GM19455 (cell line): ENCODE data around the gene ZNF85.
"Not testable (repeated sequence)": the region's sequence is repeated elsewhere in the genome, so short reads cannot be mapped to it uniquely, and the experiment has no call there.

ENCODE experiments used
- ATAC-seq: cut with Tn5 transposase; IDR thresholded peaks from one replicate; pipeline ENCODE4 v1.9.1; 2021; ENCODE audit not compliant: unreplicated experiment

The ZNF85 gene

DNA sequence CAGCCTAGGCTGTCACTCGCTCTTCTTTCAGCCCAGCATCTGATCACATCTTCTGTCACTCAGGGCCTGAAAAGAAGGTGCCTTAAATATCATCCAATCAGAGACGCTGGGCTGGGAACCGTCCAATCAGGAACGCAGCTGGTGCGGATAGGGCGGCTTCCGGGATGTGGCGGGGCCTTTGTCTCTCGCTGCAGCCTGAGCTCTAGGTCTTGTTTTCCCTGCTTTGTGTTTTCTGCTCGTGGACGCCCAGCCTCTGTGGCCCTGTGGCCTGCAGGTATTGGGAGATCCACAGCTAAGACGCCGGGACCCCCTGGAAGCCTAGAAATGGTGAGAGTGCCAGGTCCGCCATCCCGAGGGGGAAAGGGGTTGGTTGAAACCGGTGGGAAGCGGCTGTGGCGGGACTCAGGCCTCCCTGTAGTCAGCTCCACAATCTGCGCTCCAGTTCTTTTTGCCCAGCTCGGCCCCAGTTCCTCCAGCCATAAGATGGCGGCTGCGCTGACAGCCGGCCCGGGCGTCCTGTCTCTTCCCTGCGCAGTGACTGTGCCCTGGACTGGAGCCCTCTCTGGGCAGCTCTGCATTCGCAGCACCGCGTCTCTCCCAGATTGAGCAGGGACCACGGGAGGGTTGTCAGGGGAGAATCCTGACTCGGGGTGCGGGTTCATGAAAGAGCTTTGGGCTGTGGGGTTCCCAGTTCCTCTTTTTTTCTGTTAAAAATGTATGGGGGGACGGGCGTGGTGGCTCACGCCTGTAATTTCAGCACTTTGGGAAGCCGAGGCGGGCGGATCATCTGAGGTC is at the start of gene ZNF85:
ZNF85 (plus strand) TSS at position 175 of the 795 bp plus-strand sequence; CDS start at position 325, 150 bp downstream.
- peak; percentile 96 for ATAC-seq

DNA sequence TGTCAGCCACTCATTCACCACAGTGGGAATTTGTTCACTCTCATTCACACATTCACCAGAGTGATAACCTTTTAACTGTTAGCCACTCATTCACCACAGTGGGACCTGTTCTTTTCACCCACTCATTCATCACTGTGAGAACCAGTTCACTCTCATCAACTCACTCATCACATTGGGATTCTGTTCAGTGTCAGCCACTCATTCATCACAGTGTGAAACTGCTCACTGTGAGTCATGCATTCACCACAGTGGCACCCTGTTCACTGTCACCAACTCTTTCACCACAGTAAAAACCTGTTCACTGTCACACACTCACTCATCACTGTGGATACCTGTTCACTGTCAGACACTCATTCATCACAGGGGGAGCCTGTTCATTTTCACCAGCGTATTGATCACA is 43.5 kb upstream of the ZNF85 start:
- no peak for ATAC-seq

GRCh38 chr19:20912973-20913372 is 10.1 kb upstream of the ZNF85 start:
- no peak for ATAC-seq

DNA sequence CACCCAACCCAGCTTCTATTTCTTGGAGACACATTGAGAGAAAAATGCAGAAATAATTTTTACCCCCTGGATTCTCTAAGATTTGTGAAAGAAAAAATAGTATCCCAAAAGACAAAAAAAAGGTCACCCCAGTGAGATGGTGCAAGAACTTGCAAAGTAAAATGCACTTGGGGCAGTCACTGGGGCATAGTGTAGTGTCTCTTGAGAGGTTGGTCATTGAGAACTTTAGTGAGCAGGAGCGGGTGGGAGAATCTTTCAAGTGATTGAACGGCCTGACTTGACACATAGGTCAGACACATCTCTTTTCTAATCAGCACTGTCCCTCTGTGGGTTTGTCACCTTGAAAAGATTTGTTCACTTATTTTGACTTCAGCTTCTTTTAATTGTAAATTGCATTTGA is 2.4 kb downstream of the ZNF85 start:
- no peak for ATAC-seq

- ATAC-seq: no peak
Observed at GRCh38 chr19:20926796-20927195, 3.7 kb downstream of the ZNF85 start.

- ATAC-seq: no peak
Observed at GRCh38 chr19:20928371-20928770, 5.3 kb downstream of the ZNF85 start.

DNA sequence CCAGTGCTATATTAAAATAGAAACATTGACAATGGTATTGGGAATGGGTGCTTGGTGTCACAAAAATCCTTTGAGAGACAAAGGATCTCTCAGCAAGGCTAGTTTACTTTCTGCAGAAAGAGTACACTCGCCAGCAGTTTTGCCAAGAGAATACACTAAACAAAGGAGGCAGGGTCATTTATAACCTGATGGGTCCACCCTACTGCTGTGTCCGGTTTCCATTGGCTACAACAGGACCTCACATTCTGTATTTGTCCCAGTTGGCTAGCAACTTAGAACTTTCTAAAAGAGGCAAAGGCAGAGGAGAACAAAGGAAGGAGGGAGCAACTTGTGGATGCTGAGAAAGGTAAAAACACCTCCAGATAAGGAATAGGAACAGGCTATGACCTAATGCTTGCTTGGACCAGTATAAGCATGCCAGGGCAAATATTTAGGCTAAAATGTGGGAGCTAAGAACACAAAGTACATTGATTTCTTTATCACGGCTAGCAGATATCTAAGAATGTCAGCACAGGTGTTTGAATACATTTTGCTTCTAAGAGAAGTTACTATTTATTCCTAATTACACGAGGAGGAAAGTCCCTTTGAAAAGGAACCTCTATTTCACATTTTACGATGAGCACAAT is 13.4 kb downstream of the ZNF85 start:
- not testable (repeated sequence) for ATAC-seq

DNA sequence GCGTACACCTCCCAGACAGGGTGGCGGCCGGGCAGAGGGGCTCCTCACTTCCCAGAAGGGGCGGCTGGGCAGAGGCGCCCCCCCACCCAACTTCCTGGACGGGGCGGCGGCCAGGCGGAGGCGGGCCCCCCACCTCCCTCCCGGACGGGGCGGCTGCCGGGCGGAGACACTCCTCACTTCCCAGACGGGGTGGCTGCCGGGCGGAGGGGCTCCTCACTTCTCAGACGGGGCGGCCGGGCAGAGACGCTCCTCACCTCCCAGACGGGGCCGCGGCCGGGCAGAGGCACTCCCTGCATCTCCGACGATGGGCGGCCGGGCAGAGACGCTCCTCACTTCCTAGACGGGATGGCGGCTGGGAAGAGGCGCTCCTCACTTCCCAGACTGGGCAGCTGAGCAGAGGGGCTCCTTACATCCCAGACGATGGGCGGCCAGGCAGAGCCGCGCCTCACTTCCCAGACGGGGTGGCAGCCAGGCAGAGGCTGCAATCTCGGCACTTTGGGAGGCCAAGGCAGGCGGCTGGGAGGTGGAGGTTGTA is 29.6 kb downstream of the ZNF85 start:
- ATAC-seq: not testable (repeated sequence)

DNA sequence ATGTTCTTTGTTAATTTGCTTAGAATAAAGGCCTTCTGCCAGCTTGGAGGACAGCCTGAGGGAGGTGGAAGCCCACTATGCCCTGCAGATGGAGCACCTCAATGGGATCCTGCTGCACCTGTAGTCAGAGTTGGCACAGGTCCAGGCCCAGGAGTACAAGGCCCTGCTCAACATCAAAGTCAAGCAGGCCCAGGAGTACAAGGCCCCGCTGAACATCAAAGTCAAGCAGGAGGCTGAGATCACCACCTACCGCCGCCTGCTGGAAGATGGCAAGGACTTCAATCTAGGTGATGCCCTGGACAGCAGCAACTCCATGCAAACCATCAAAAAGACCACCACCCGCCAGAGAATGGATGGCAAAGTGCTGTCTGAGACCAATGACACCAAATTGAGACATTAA is 41.7 kb downstream of the ZNF85 start:
- no peak for ATAC-seq

DNA sequence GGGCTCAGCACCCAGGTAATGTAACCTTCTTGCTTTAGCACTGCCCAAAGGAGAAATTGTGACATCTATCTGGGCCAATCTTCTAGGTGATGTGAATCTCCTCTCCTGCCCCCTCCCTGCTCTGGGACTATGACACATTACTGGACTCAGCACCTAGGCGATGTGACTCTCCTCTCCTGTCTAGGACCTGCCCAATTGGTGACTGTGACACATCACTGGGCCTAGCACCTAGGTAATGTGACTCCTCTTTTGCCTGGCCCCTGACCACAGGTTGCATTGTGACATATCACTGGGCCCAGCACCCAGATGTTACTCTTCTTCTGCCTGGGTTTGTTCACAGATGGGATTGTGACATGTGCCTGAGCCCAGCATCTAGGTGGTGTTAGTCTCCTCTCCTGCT is 45.0 kb downstream of the ZNF85 start:
- no peak for ATAC-seq

DNA sequence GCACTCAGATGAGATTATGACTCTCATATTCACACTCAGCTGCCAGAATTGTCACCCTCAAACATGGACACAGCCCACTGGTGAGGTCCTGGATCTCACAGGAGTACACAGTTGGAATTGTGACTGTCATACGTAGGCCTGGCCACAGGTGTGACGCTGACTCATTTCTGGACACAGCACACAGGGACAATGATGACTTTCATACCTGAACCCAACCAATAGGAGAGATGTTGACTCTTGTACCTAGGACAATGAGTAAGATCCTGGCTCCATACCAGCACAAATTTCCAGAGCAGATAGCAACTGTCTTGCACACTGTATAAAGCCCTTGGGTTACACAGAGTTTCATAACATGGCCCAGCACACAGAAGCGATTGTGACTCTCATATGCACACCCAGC is 46.4 kb downstream of the ZNF85 start:
- ATAC-seq: no peak

DNA sequence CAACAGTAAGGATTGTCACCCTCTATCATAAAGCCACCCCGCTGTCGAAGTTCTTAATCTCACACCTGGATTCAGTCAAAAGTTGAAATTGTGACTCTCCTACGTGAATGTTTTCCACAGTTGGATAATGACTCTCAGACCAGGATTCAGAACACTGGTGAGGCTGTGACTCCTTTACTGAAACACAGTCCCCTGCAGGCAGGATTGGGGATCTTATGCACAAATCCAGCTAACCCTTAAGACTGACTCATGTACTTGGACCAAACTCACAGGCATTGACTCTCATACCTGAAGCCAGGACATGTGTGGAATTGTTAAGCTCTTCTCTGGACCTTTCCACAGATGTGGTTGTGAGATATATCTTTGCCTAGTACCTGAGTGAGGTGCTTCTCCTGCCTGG is 46.8 kb downstream of the ZNF85 start:
- no peak for ATAC-seq

DNA sequence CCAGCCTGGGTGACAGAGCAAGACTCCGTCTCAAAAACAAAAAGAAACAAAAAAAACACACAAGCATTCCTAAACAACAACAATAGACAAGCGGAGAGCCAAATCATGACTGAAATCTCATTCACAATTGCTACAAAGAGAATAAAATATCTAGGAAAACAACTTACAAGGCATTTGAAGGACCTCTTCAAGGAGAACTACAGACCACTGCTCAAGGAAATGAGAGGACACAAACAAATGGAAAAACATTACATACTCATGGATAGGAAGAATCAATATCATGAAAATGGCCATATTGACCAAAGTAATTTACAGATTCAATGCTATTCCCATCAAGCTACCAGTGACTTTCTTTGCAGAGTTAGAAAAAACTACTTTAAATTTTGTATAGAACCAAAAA is 69.7 kb downstream of the ZNF85 start:
- not testable (repeated sequence) for ATAC-seq

GRCh38 chr19:20999731-21000352 is 76.8 kb downstream of the ZNF85 start:
- ATAC-seq: peak; percentile 97
